GM12878 (cell line): ENCODE measurements around the gene OR52A1. TPM values are rescaled to one million over a fixed set of nuclear protein-coding genes. Genes with fewer than 3 reads are reported as not detected.

Experiments used
- ATAC-seq: fragments of 200-7000 bp; cut with Tn5 transposase; 3 replicates; pipeline ENCODE4 v1.9.1; 2020; ENCODE audit warnings: mild to moderate bottlenecking, moderate library complexity
- BruUV-seq: library from RNA; stranded (reverse); fragments of 400-500 nt; replicated peaks from 2 replicates; lab custom pipeline; 2021; lab: Mats Ljungman, UMichigan
- CTCF ChIA-PET: fragments of 300-600 bp; sonication (Branson Sonifier 250); formaldehyde crosslinking; extraction: SDS; loops from one replicate; lab custom pipeline; 2021; ENCODE audit warnings: inconsistent platforms; lab: Yijun Ruan, JAX
- POLR2A ChIA-PET: fragments of 350-600 bp; formaldehyde crosslinking; extraction: SDS; loops from one replicate; lab custom pipeline; 2021; ENCODE audit warnings: inconsistent platforms; lab: Charles Lee
- RAD21 ChIA-PET: fragments of 300-600 bp; sonication (Branson Sonifier 250); formaldehyde crosslinking; loops from one replicate; lab custom pipeline; 2023; ENCODE audit warnings: antibody characterized with exemption; ENCODE audit not compliant: unreplicated experiment; lab: Charles Lee
- SMC1A ChIA-PET: fragments of 300-600 bp; sonication (Branson Sonifier 250); formaldehyde crosslinking; loops from one replicate; lab custom pipeline; 2023; ENCODE audit not compliant: unreplicated experiment, uncharacterized antibody; lab: Charles Lee
- DNase-seq: peaks from one replicate; pipeline ENCODE4 v3.0.0-alpha.2; 2011; ENCODE audit warnings: low read depth, low spot score
- FAIRE-seq: peaks from 3 replicates; lab custom pipeline; 2011; peaks lifted over from hg19 to GRCh38; lab: Jason Lieb, UNC
- H2AFZ ChIP-seq: 2 replicates; pipeline ENCODE4 v1.6.0; 2011; ENCODE audit warnings: low read depth, low read length, control low read depth; ENCODE audit not compliant: control insufficient read depth
- H3K27ac ChIP-seq: 2 replicates; pipeline ENCODE4 v1.5.1; 2011; ENCODE audit warnings: control low read depth; ENCODE audit not compliant: control insufficient read depth, insufficient read depth
- H3K27me3 ChIP-seq, 2 experiments: replicated peaks in 1 of 2; 2 replicates each; pipeline versions ENCODE4 v1.6.0 to v1.6.1; 2011; ENCODE audit warnings: low read length in 1 of 2; ENCODE audit not compliant: control insufficient read depth in 2 of 2, insufficient read depth in 2 of 2
- H3K36me3 ChIP-seq, 2 experiments: 2 replicates each; pipeline ENCODE4 v1.5.1; 2011; ENCODE audit warnings: low read length in 1 of 2; ENCODE audit not compliant: control insufficient read depth in 2 of 2, insufficient read depth in 2 of 2
- H3K4me1 ChIP-seq: 2 replicates; pipeline ENCODE4 v1.6.1; 2011; ENCODE audit warnings: mild to moderate bottlenecking, low read length, moderate library complexity, mixed read lengths; ENCODE audit not compliant: control insufficient read depth, insufficient read depth
- H3K4me2 ChIP-seq: 2 replicates; pipeline ENCODE4 v1.6.0; 2011; ENCODE audit warnings: control low read depth; ENCODE audit not compliant: control insufficient read depth, insufficient read depth
- H3K4me3 ChIP-seq: fragments of 200-600 bp; sonication (generic); 2 replicates; pipeline ENCODE4 v1.5.1; 2016
- H3K79me2 ChIP-seq: 2 replicates; pipeline ENCODE4 v1.6.0; 2011; ENCODE audit warnings: low read length; ENCODE audit not compliant: control insufficient read depth, insufficient read depth
- H3K9ac ChIP-seq: 2 replicates; pipeline ENCODE4 v1.8.0; 2011; ENCODE audit warnings: low read length, control low read depth, mixed read lengths; ENCODE audit not compliant: control insufficient read depth, insufficient read depth
- H3K9me3 ChIP-seq: replicated peaks from 3 replicates; pipeline ENCODE4 v1.5.1; 2011; ENCODE audit warnings: mild to moderate bottlenecking, low read length; ENCODE audit not compliant: control insufficient read depth, insufficient read depth
- H4K20me1 ChIP-seq: 2 replicates; pipeline ENCODE4 v1.6.0; 2011; ENCODE audit not compliant: control insufficient read depth, insufficient read depth
- BMI1 ChIP-seq: fragments of 450-650 bp; IDR thresholded peaks from 2 replicates; pipeline ENCODE4 v1.6.1; 2016; ENCODE audit warnings: mild to moderate bottlenecking, moderate library complexity, borderline replicate concordance
- CREB1 ChIP-seq: IDR thresholded peaks from 2 replicates; pipeline ENCODE4 v1.6.1; 2012; ENCODE audit warnings: low read depth, mild to moderate bottlenecking, inconsistent platforms
- NFYB ChIP-seq: IDR thresholded peaks from 2 replicates; pipeline ENCODE4 v1.6.1; 2011; ENCODE audit warnings: low read depth, mild to moderate bottlenecking, low read length, improper control_type of control experiment, moderate library complexity; ENCODE audit not compliant: insufficient read depth
- ZNF384 ChIP-seq: IDR thresholded peaks from 2 replicates; pipeline ENCODE4 v1.6.1; 2012; ENCODE audit warnings: low read depth, mild to moderate bottlenecking, low read length, improper control_type of control experiment, borderline replicate concordance
- WGBS: methylation state at CpG from one replicate; pipeline ENCODE4 v1.1.6; 2016; ENCODE audit warnings: low lambda C conversion rate; ENCODE audit not compliant: insufficient replicate concordance, insufficient coverage; ENCODE audit errors: missing lambda C conversion rate; 5-methylcytosine and 5-hydroxymethylcytosine counted together
- in situ Hi-C: fragments of 300-500 bp; cut with MboI; formaldehyde crosslinking; loops from 9 replicates; pipeline ENCODE4 v1.14.3; 2018; ENCODE audit warnings: mixed read lengths
- intact Hi-C: fragments of 100-400 bp; cut with micrococcal nuclease; formaldehyde crosslinking; loops from one replicate; pipeline ENCODE4 v1.14.2; 2022; ENCODE audit not compliant: unreplicated experiment
- polyA plus RNA-seq, 11 experiments: library from polyadenylated mRNA; depleted of rRNA in 4 of 11; unstranded in 6 of 11; stranded (reverse) in 5 of 11; fragments of >200 nt; fragmentation: Nextera tagmentation in 4 of 11; fragmentation: Illumina TruSeq in 1 of 11; extraction: Ambion mirVana in 4 of 11; extraction: Trizol in 1 of 11; gene quantifications; 1 replicate in 1 of 11; 2 replicates in 10 of 11; pipeline versions ENCODE4 v1.2.1 to v1.2.3, GENCODE V29; 2011 to 2016; ENCODE audit warnings: inconsistent platforms in 2 of 11, missing spikeins in 2 of 11, low read depth in 1 of 11
- total RNA-seq, 4 experiments: library from RNA; depleted of rRNA in 3 of 4; stranded (reverse); fragments of >200 nt in 3 of 4; fragmentation: Illumina TruSeq in 1 of 4; extraction: Trizol in 1 of 4; gene quantifications; 2 replicates each; pipeline versions ENCODE4 v1.2.1 to v1.2.3, GENCODE V29; 2013 to 2021
- TF ChIP-seq, protein P1 (sequence below): fragments of 450-650 bp; IDR thresholded peaks from 2 replicates; pipeline ENCODE4 v1.6.1; 2018; ENCODE audit warnings: mild to moderate bottlenecking, low read depth, moderate library complexity; ENCODE audit not compliant: partially characterized antibody

The OR52A1 gene
- total and polyA plus RNA-seq, 10 of the 15 experiments (the other 5 are each of a cell fraction or from before 2014, with no cell fraction given), result not detected

DNA sequence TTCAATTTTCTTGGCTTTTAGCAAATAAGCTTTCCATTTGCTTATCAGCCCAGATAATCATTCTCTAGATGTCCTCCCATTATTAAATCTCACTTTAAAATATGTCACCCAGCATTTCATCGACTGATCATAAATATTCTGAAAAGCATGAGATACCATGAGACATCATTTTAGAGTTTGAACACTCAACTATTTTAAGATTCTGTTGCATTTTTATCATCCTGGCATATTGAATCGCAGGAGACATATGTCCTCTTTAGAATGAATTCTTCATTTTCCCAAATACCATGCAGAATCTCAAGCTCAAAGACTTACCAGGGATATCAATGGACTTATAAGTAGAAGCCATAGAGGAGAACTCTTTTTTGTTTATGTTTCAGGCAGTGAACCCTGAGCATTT, 16.6 kb downstream of the OR52A1 start, which contains the start of gene OR52A5:
Gene OR52A5, minus strand, starts transcription at position 361 of the 400 bp plus-strand sequence. CDS start 5,714 bp downstream, outside the sequence.
- ChIA-PET RAD21 (no interaction called here), SMC1A (no interaction called here), CTCF (no interaction called here), POLR2A (no interaction called here)
- Histone ChIP-seq H3K4me3 (no peak within 1 kb of the TSS), H4K20me1 (no peaks in the 10 kb centered on the region), H2AFZ (no peak within 1 kb of the TSS), H3K79me2 (no peaks in the 10 kb centered on the region), H3K9me3 (no peaks in the 10 kb centered on the region), H3K27ac (no peak within 1 kb of the TSS), H3K4me2 (no peak within 1 kb of the TSS), H3K36me3 (no peaks in the 10 kb centered on the region), H3K4me1 (no peaks in the 10 kb centered on the region), H3K9ac (no peak within 1 kb of the TSS), H3K27me3 (no peaks in the 10 kb centered on the region)
- FAIRE-seq (no peak), ATAC-seq (no peak), DNase-seq (no peak)
- in situ Hi-C loops, result no loop called here
- BruUV-seq, result no TSS peak
- TF ChIP-seq, protein P1, sequence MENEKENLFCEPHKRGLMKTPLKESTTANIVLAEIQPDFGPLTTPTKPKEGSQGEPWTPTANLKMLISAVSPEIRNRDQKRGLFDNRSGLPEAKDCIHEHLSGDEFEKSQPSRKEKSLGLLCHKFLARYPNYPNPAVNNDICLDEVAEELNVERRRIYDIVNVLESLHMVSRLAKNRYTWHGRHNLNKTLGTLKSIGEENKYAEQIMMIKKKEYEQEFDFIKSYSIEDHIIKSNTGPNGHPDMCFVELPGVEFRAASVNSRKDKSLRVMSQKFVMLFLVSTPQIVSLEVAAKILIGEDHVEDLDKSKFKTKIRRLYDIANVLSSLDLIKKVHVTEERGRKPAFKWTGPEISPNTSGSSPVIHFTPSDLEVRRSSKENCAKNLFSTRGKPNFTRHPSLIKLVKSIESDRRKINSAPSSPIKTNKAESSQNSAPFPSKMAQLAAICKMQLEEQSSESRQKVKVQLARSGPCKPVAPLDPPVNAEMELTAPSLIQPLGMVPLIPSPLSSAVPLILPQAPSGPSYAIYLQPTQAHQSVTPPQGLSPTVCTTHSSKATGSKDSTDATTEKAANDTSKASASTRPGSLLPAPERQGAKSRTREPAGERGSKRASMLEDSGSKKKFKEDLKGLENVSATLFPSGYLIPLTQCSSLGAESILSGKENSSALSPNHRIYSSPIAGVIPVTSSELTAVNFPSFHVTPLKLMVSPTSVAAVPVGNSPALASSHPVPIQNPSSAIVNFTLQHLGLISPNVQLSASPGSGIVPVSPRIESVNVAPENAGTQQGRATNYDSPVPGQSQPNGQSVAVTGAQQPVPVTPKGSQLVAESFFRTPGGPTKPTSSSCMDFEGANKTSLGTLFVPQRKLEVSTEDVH, result no peak
- TF ChIP-seq ZNF384, result no peak
- TF ChIP-seq CREB1, result no peak
- no peak for TF ChIP-seq NFYB
- no peak for TF ChIP-seq BMI1
- intact Hi-C loops, result no loop called here
- 18% methylated on average over 2 of the region's 2 CpGs for WGBS
